VCaP (cell line): ENCODE results near the gene BATF3.

Experiments used
- H3K27ac ChIP-seq: fragments of 450-650 bp; 2 replicates; pipeline ENCODE4 v1.5.1; 2017
- TF ChIP-seq, protein P1 (sequence below): fragments of 450-650 bp; conservative IDR thresholded peaks from 2 replicates; pipeline ENCODE4 v1.5.1; 2017; ENCODE audit warnings: mild to moderate bottlenecking, moderate library complexity

Gene BATF3

DNA sequence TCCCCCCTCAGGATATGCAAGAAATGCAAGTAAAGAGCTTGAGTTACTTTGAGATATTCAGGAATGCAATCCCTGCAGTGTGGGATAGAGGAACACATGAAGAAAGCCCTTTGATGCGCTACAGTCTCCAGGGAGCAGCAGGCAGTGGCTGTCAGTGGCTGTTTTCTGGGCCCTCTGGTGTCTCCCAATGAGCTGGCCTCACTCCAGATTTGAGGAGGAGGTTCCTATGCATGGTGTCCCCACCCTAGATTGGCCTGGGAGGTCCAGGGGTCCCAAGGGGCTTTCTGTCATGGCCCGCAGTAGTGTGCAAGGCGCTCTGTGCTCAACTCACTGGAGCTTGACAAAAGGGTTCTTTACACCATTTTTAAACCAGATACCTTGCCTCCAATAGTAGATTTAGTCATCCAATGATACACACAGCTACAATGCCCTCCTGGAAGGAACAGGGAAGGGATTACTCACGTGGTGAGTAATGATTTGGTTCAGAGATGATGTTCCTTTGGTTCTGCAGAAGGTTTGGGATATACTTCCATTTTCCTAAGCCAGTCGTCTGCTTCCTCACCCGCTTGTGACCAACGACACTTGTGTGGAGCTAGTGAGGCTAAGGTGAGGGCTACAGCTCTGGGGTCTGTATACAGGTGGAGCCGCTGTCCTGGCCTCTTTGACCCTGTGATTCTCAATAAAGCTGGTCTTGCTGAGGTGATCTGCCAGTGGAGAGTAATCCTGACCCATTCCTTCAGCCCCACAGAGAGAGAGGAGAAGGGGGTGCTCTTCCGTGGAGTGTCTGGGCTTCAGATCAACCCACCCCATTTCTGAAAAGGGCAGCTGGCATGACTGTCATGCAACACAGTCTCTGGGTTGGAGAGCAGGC is 6.6 kb downstream of the BATF3 start:
- no peak overlapping the region for H3K27ac ChIP-seq
- TF ChIP-seq, protein P1, sequence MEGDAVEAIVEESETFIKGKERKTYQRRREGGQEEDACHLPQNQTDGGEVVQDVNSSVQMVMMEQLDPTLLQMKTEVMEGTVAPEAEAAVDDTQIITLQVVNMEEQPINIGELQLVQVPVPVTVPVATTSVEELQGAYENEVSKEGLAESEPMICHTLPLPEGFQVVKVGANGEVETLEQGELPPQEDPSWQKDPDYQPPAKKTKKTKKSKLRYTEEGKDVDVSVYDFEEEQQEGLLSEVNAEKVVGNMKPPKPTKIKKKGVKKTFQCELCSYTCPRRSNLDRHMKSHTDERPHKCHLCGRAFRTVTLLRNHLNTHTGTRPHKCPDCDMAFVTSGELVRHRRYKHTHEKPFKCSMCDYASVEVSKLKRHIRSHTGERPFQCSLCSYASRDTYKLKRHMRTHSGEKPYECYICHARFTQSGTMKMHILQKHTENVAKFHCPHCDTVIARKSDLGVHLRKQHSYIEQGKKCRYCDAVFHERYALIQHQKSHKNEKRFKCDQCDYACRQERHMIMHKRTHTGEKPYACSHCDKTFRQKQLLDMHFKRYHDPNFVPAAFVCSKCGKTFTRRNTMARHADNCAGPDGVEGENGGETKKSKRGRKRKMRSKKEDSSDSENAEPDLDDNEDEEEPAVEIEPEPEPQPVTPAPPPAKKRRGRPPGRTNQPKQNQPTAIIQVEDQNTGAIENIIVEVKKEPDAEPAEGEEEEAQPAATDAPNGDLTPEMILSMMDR, result no peak

DNA sequence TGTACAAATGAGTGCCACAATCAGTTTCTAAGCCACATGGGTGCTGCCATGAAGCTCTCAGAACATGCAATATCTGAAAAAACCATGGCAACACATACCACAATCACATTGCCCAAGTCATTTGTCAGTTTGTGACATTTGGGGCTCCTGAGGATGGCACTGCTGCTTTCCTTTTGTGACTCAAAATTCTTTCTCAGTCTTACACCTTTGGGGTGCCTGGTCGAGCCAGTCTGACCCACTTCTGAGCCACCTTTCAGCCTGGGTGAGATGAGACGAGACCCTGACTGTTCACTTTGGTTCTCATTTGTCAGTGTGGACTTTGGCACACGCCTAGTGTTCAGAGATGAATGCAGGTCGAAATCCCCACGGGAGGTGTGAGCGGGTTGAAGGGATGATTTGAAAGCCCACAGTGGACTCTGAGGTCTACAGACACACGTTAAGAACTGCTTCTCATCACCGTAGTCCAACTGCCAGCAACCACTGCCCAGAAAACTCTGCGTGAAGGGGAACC is 8.0 kb downstream of the BATF3 start:
- TF ChIP-seq, protein P1, result no peak
- H3K27ac ChIP-seq, result no peak overlapping the region

- TF ChIP-seq, protein P1, result no peak
- H3K27ac ChIP-seq, result no peak overlapping the region
Measured at GRCh38 chr1:212690816-212691403, 8.7 kb downstream of the BATF3 start.

DNA sequence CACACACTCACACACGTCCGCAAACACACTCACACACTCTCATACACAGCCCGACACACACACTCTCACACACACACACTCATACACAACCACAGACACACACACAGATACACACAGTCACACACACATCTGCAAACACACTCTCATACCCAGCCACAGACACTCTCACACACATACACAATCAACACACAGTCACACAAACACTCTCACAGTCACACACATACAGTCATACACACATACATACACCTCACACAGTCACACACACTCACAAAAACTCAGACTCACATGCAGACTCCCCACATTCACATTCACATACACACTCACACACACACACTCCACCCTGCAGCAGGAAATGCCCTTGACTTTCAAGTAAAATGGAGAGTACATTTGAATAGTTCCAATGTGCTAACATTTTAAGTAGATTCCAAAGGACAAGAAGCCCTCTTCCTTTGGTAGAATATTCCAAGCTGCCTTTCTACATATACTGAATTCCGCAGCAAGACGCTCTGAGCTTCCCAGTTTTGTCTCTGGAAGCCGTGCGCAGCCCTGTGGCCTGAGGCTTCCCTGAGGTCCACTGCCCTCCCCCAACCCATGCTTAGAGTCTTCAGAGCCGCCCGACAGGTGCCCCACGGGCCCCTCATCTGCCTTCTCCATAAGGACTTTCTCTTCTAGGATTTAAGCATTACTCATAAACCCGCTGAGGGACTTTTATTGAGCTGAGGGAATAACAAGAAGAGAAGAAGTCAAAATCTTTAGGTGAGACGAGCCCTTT is 9.7 kb downstream of the BATF3 start:
- TF ChIP-seq, protein P1, result no peak
- H3K27ac ChIP-seq, result no peak overlapping the region

DNA sequence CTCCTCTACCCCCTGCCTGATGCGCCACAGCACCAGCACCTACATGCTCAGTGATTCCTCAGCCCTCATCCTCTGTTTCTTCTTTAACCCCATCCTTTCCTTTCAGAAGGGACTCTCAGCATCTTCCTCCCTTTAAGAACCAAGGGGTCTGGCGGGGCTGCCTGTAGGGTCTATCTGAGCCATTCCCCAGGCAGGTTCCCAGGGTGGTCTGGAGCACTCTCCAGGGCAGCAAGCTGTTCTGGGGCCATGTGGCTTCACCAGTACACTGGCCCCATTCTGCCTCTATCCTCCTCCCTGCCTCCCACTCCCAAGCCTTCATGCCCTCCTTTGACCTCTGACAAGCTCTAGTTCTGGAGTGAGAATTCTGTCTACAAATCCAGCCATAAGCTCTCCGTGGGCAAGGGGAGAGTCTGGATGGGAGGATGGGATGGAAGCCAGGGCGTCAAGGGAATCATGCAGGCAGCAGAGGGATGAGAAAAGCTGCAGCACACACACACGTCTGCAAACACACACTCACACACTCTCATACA is 10.4 kb downstream of the BATF3 start:
- TF ChIP-seq, protein P1, result no peak
- no peak overlapping the region for H3K27ac ChIP-seq

GRCh38 chr1:212688341-212689047 is 11.1 kb downstream of the BATF3 start:
- TF ChIP-seq, protein P1, result no peak
- no peak overlapping the region for H3K27ac ChIP-seq
